GM10248 (cell line): Measurements from ENCODE around the gene MRPL4.
A peak's percentile ranks its signal among the peaks of the same experiment; 100 is the strongest.

Experiments
- CTCF ChIA-PET: fragments of 300-600 bp; sonication (Branson Sonifier 250); formaldehyde crosslinking; extraction: SDS; loops from one replicate; lab custom pipeline; 2021; ENCODE audit warnings: antibody characterized with exemption; lab: Yijun Ruan, JAX
- POLR2A ChIA-PET: fragments of 350-650 bp; sonication (Branson Sonifier 250); formaldehyde crosslinking; extraction: SDS; loops from one replicate; lab custom pipeline; 2020; ENCODE audit warnings: antibody characterized with exemption; lab: Yijun Ruan, JAX
- DNase-seq: peaks from one replicate; pipeline ENCODE4 v3.0.0; 2012; ENCODE audit errors: extremely low spot score
- CTCF ChIP-seq: IDR thresholded peaks from 2 replicates; pipeline ENCODE4 v1.5.1; 2012; ENCODE audit warnings: mild to moderate bottlenecking, low read depth; ENCODE audit errors: extremely low read depth, missing control alignments, control extremely low read depth

The MRPL4 gene

GRCh38 chr19:10243606-10244005 is 8.4 kb upstream of the MRPL4 start:
- DNase-seq = no peak
- ChIA-PET POLR2A (interaction anchor here (0.7 kb wide), 1 partner anchor 22 kb away, joined by 4 read pairs; no protein-coding TSS in a partner anchor), CTCF (interaction anchor here (2.8 to 4.8 kb wide), 2 partner anchors 15 kb away, joined by 13 to 20 read pairs; no protein-coding TSS in a partner anchor)
- TF ChIP-seq CTCF = no peak

- no peak for TF ChIP-seq CTCF
- CTCF ChIA-PET = interaction anchor here (1.1 to 4.8 kb wide), 10 partner anchors 14 to 315 kb away, joined by 3 to 20 read pairs (median 3); no protein-coding TSS in a partner anchor
- POLR2A ChIA-PET = interaction anchor here (0.6 kb wide), 1 partner anchor 29 kb away, joined by 4 read pairs; no protein-coding TSS in a partner anchor
- DNase-seq = peak; percentile 53
These were observed 6.7 kb upstream of the MRPL4 start for GRCh38 chr19:10245189-10245939.

GRCh38 chr19:10246511-10246910 is 5.5 kb upstream of the MRPL4 start:
- CTCF ChIA-PET = interaction anchor here (1.0 to 2.7 kb wide), 7 partner anchors 8 to 142 kb away, joined by 3 to 9 read pairs (median 3); no protein-coding TSS in a partner anchor
- no peak for DNase-seq

GRCh38 chr19:10252707-10253106 is 693 bp downstream of the MRPL4 start:
- ChIA-PET POLR2A (interaction anchor here (2.1 kb wide), 1 partner anchor 18 kb away, joined by 7 read pairs; the partner anchor contains the start of gene ICAM1), CTCF (interaction anchor here (1.3 kb wide), 1 partner anchor 163 kb away, joined by 4 read pairs; no protein-coding TSS in a partner anchor)
- no peak for DNase-seq
- TF ChIP-seq CTCF = no peak

More at GRCh38 chr19:10246511-10246910, 5.5 kb upstream of the MRPL4 start:
- TF ChIP-seq CTCF = no peak
- POLR2A ChIA-PET = no interaction called here

- ChIA-PET POLR2A (no interaction called here), CTCF (interaction anchor here (0.7 to 1.6 kb wide), 3 partner anchors 131 to 137 kb away, joined by 3 to 8 read pairs (median 6); no protein-coding TSS in a partner anchor)
- no peak for DNase-seq
- TF ChIP-seq CTCF = no peak
These were observed 2.2 kb downstream of the MRPL4 start for GRCh38 chr19:10254244-10254643.

- no peak for TF ChIP-seq CTCF
- CTCF ChIA-PET = interaction anchor here (1.6 to 7.7 kb wide), 4 partner anchors 15 to 325 kb away, joined by 5 to 158 read pairs (median 68); partner anchors contain the start of gene ICAM1
- no peak for DNase-seq
- POLR2A ChIA-PET = no interaction called here
These were observed 3.3 kb downstream of the MRPL4 start for GRCh38 chr19:10255358-10255757.
